CD4-positive, alpha-beta T cell (primary cell): ENCODE results near the gene PAX5. TPM values are rescaled to one million over a fixed set of nuclear protein-coding genes. Genes with fewer than 3 reads are reported as not detected.
A peak's percentile ranks its signal among the peaks of the same experiment; 100 is the strongest.

Experiments used
- ATAC-seq: fragments of 200-7000 bp; cut with Tn5 transposase; one replicate; pipeline ENCODE4 v1.10.0; 2022; ENCODE audit warnings: mild to moderate bottlenecking; ENCODE audit not compliant: poor library complexity
- CTCF ChIA-PET: fragments of 350-600 bp; sonication (Branson Sonifier 250); formaldehyde crosslinking; loops from one replicate; lab custom pipeline; 2021; ENCODE audit warnings: antibody characterized with exemption, inconsistent platforms; lab: Charles Lee
- POLR2A ChIA-PET: fragments of 350-600 bp; sonication (Branson Sonifier 250); formaldehyde crosslinking; loops from one replicate; lab custom pipeline; 2021; ENCODE audit warnings: antibody characterized with exemption, inconsistent platforms; lab: Charles Lee
- DNase-seq, 14 experiments: peaks; one replicate each; pipeline ENCODE4 v3.0.0-alpha.2; 2013 to 2020; ENCODE audit warnings: mixed read lengths in 2 of 14
- H3K27ac ChIP-seq, 2 donors: one replicate each; pipeline versions ENCODE4 v1.5.1 to v1.7.0; 2013; ENCODE audit warnings: low read length in 2 of 2, low read depth in 1 of 2, mild to moderate bottlenecking in 1 of 2
- H3K27me3 ChIP-seq, 2 experiments: 1 replicate in 1 of 2; 2 replicates in 1 of 2; pipeline versions ENCODE4 v1.6.1 to v1.7.0; 2013; ENCODE audit warnings: low read length in 2 of 2, control low read depth in 1 of 2, mild to moderate bottlenecking in 1 of 2, moderate library complexity in 1 of 2; ENCODE audit not compliant: insufficient read depth in 2 of 2, control insufficient read depth in 1 of 2
- H3K36me3 ChIP-seq: one replicate; pipeline ENCODE4 v1.6.1; 2013; ENCODE audit warnings: low read length, control low read depth; ENCODE audit not compliant: insufficient read depth
- H3K4me1 ChIP-seq: one replicate; pipeline ENCODE4 v1.6.1; 2013; ENCODE audit warnings: low read length, control low read depth; ENCODE audit not compliant: insufficient read depth
- H3K4me3 ChIP-seq: one replicate; pipeline ENCODE4 v1.5.1; 2013; ENCODE audit warnings: mild to moderate bottlenecking, low read length, moderate library complexity
- H3K9me3 ChIP-seq, 2 experiments: 1 replicate in 1 of 2; 2 replicates in 1 of 2; pipeline versions ENCODE4 v1.6.1 to v1.7.0; 2013; ENCODE audit warnings: low read length in 2 of 2, mild to moderate bottlenecking in 2 of 2, control low read depth in 1 of 2, moderate library complexity in 1 of 2; ENCODE audit not compliant: control insufficient read depth in 1 of 2, insufficient read depth in 1 of 2
- H3K27ac Mint-ChIP-seq: one replicate; pipeline ENCODE4 v1.8.0; 2020; ENCODE audit warnings: mixed read lengths
- H3K27me3 Mint-ChIP-seq: one replicate; pipeline ENCODE4 v1.8.0; 2021; ENCODE audit warnings: mixed read lengths
- H3K36me3 Mint-ChIP-seq: one replicate; pipeline ENCODE4 v1.8.0; 2021; ENCODE audit warnings: low read depth, mixed read lengths
- H3K4me1 Mint-ChIP-seq: one replicate; pipeline ENCODE4 v1.8.0; 2021; ENCODE audit warnings: low read depth, mixed read lengths
- H3K4me3 Mint-ChIP-seq: one replicate; pipeline ENCODE4 v1.8.0; 2020; ENCODE audit warnings: mild to moderate bottlenecking, mixed read lengths
- H3K9me3 Mint-ChIP-seq: one replicate; pipeline ENCODE4 v1.8.0; 2020; ENCODE audit warnings: mixed read lengths
- intact Hi-C, 2 experiments: fragments of 100-400 bp; cut with DNase I in 1 of 2; cut with micrococcal nuclease in 1 of 2; formaldehyde crosslinking; loops; one replicate each; pipeline versions ENCODE4 v1.15.1 to v1.9.0; 2023 to 2025; cut with DNase I, micrococcal nuclease
- total RNA-seq, 174 experiments: library from RNA in 2 of 174; stranded (reverse) in 2 of 174; gene quantifications; one replicate each; pipeline ENCODE4 v1.2.3 and lab custom pipeline; 2021 to 2026
- TF ChIP-seq, protein P1 (sequence below): fragments of 200-600 bp; IDR thresholded peaks from one replicate; pipeline ENCODE4 v1.8.0; 2022; ENCODE audit warnings: antibody characterized with exemption, mild to moderate bottlenecking

Gene PAX5
- total RNA-seq, 2 experiments from 2014 or later, result 0.03 to 0.11 TPM

DNA sequence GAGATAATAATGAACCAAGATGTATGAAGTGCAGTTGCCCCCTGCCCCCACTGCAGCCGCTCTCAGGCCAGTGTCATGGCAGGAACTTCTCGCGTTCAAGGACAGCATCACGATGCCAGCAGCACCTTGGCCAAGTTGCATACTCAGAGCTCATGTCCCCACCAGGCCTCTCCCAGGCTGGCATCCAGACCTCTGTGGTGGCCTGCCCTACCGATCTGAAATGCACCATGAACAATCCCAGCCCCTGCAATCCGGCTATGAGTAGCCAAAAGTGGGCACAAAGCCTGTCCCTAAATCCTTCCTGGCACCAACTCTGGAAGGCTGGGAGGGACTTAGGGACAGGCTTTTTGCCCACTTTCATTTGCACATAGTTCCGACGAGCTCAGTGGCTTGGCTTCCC lies 140.9 kb downstream of the PAX5 start:
- peaks cover 8% of the 10 kb centered on the region for H3K27me3 Mint-ChIP-seq
- H3K4me3 Mint-ChIP-seq, result no peak overlapping the region
- H3K4me1 Mint-ChIP-seq, result no peaks in the 10 kb centered on the region
- Histone ChIP-seq H3K27ac (no peak overlapping the region), H3K9me3 (no peaks in the 10 kb centered on the region), H3K36me3 (no peaks in the 10 kb centered on the region), H3K4me1 (no peaks in the 10 kb centered on the region), H3K4me3 (no peak overlapping the region), H3K27me3 (no peaks in the 10 kb centered on the region)
- POLR2A ChIA-PET, result no interaction called here
- peak in 1 of 14 experiments; percentile 6 for DNase-seq
- TF ChIP-seq, protein P1, sequence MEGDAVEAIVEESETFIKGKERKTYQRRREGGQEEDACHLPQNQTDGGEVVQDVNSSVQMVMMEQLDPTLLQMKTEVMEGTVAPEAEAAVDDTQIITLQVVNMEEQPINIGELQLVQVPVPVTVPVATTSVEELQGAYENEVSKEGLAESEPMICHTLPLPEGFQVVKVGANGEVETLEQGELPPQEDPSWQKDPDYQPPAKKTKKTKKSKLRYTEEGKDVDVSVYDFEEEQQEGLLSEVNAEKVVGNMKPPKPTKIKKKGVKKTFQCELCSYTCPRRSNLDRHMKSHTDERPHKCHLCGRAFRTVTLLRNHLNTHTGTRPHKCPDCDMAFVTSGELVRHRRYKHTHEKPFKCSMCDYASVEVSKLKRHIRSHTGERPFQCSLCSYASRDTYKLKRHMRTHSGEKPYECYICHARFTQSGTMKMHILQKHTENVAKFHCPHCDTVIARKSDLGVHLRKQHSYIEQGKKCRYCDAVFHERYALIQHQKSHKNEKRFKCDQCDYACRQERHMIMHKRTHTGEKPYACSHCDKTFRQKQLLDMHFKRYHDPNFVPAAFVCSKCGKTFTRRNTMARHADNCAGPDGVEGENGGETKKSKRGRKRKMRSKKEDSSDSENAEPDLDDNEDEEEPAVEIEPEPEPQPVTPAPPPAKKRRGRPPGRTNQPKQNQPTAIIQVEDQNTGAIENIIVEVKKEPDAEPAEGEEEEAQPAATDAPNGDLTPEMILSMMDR, result no peak
- H3K36me3 Mint-ChIP-seq, result no peaks in the 10 kb centered on the region
- H3K27ac Mint-ChIP-seq, result no peak overlapping the region
- intact Hi-C loops, result no loop called here
- H3K9me3 Mint-ChIP-seq, result no peaks in the 10 kb centered on the region
- CTCF ChIA-PET, result no interaction called here
- ATAC-seq, result no peak

- H3K9me3 ChIP-seq, result no peaks in the 10 kb centered on the region
- TF ChIP-seq, protein P1, result no peak
- H3K9me3 Mint-ChIP-seq, result no peaks in the 10 kb centered on the region
- H3K36me3 ChIP-seq, result no peaks in the 10 kb centered on the region
- H3K27ac Mint-ChIP-seq, result no peak overlapping the region
- peaks cover 17% of the 10 kb centered on the region for H3K27me3 Mint-ChIP-seq
- no peaks in the 10 kb centered on the region for H3K4me1 Mint-ChIP-seq
- CTCF ChIA-PET, result no interaction called here
- ATAC-seq (no peak), DNase-seq (peak in 1 of 14 experiments; percentile 12)
- no peak overlapping the region for H3K4me3 Mint-ChIP-seq
- no peak overlapping the region for H3K27ac ChIP-seq
- H3K27me3 ChIP-seq, result no peaks in the 10 kb centered on the region
- POLR2A ChIA-PET, result no interaction called here
- no peaks in the 10 kb centered on the region for H3K4me1 ChIP-seq
- H3K36me3 Mint-ChIP-seq, result no peaks in the 10 kb centered on the region
- H3K4me3 ChIP-seq, result no peak overlapping the region
- intact Hi-C loops, result no loop called here
Measured at GRCh38 chr9:36892279-36892678, 141.8 kb downstream of the PAX5 start.

GRCh38 chr9:36891341-36891811 lies 142.7 kb downstream of the PAX5 start:
- Mint-ChIP-seq H3K27me3 (peaks cover 23% of the 10 kb centered on the region), H3K9me3 (no peaks in the 10 kb centered on the region), H3K27ac (no peak overlapping the region), H3K4me3 (no peak overlapping the region), H3K36me3 (no peaks in the 10 kb centered on the region), H3K4me1 (no peaks in the 10 kb centered on the region)
- TF ChIP-seq, protein P1, result no peak
- H3K4me1 ChIP-seq, result no peaks in the 10 kb centered on the region
- peak in 1 of 14 experiments; percentile 15 for DNase-seq
- H3K27ac ChIP-seq, result no peak overlapping the region
- no peaks in the 10 kb centered on the region for H3K9me3 ChIP-seq
- H3K4me3 ChIP-seq, result no peak overlapping the region
- ChIA-PET CTCF (no interaction called here), POLR2A (no interaction called here)
- H3K36me3 ChIP-seq, result no peaks in the 10 kb centered on the region
- intact Hi-C loops, result no loop called here
- H3K27me3 ChIP-seq, result no peaks in the 10 kb centered on the region
- ATAC-seq, result no peak
